H1 (cell line): ENCODE data around the gene LRRC27. TPM values are rescaled to one million over a fixed set of nuclear protein-coding genes. Genes with fewer than 3 reads are reported as not detected.

Source experiments
- CTCF ChIA-PET: fragments of 300-600 bp; sonication (Branson Sonifier 250); formaldehyde crosslinking; loops from one replicate; lab custom pipeline; 2021; ENCODE audit not compliant: partially characterized antibody; lab: Charles Lee
- POLR2A ChIA-PET: fragments of 300-600 bp; sonication (Branson Sonifier 250); formaldehyde crosslinking; loops from one replicate; lab custom pipeline; 2021; ENCODE audit warnings: inconsistent platforms; ENCODE audit not compliant: partially characterized antibody; lab: Charles Lee
- DNase-seq, 2 experiments: peaks; one replicate each; pipeline versions ENCODE4 v3.0.0 to v3.0.0-alpha.2; 2010 to 2022; ENCODE audit warnings: low spot score in 2 of 2, low read depth in 1 of 2, mixed read lengths in 1 of 2
- FAIRE-seq: peaks from 2 replicates; lab custom pipeline; 2011; peaks lifted over from hg19 to GRCh38; lab: Jason Lieb, UNC
- H2AFZ ChIP-seq: 2 replicates; pipeline ENCODE4 v1.8.1; 2012; ENCODE audit warnings: low read length, inconsistent platforms
- H2AK5ac ChIP-seq: 2 replicates; pipeline ENCODE4 v1.6.1; 2013; ENCODE audit warnings: low read depth, low read length
- H2BK120ac ChIP-seq: replicated peaks from 2 replicates; pipeline ENCODE3; 2013; ENCODE audit warnings: low read depth, low read length, inconsistent platforms
- H2BK12ac ChIP-seq: 2 replicates; pipeline ENCODE4 v1.6.1; 2013; ENCODE audit warnings: low read depth, low read length
- H2BK15ac ChIP-seq: 2 replicates; pipeline ENCODE4 v1.6.1; 2013; ENCODE audit warnings: low read length
- H2BK20ac ChIP-seq: 2 replicates; pipeline ENCODE4 v1.6.1; 2013; ENCODE audit warnings: low read length
- H2BK5ac ChIP-seq: 2 replicates; pipeline ENCODE4 v1.6.1; 2013; ENCODE audit warnings: low read depth, low read length
- H3K14ac ChIP-seq: 2 replicates; pipeline ENCODE4 v1.6.1; 2013; ENCODE audit warnings: inconsistent platforms; ENCODE audit not compliant: insufficient read length
- H3K18ac ChIP-seq: 2 replicates; pipeline ENCODE4 v1.6.1; 2013; ENCODE audit warnings: low read length; ENCODE audit errors: extremely low read depth
- H3K23ac ChIP-seq: 2 replicates; pipeline ENCODE4 v1.6.1; 2013; ENCODE audit warnings: inconsistent platforms; ENCODE audit not compliant: insufficient read length
- H3K23me2 ChIP-seq: 2 replicates; pipeline ENCODE4 v1.6.1; 2013; ENCODE audit warnings: low read depth, low read length
- H3K27ac ChIP-seq: 2 replicates; pipeline ENCODE4 v1.6.1; 2011; ENCODE audit warnings: low read depth, low read length, inconsistent platforms
- H3K27me3 ChIP-seq, 4 experiments: replicated peaks in 1 of 4; 1 replicate in 1 of 4; 2 replicates in 3 of 4; pipeline versions ENCODE4 v1.6.1 to v1.8.1; 2011 to 2013; ENCODE audit warnings: low read length in 3 of 4, mild to moderate bottlenecking in 3 of 4, inconsistent platforms in 2 of 4, mixed read lengths in 2 of 4, moderate library complexity in 1 of 4; ENCODE audit not compliant: control insufficient read depth in 3 of 4, insufficient read depth in 3 of 4; ENCODE audit errors: extremely low read depth in 1 of 4
- H3K36me3 ChIP-seq, 4 experiments: 2 replicates each; pipeline versions ENCODE4 v1.6.1 to v1.8.1; 2011 to 2013; ENCODE audit warnings: mild to moderate bottlenecking in 4 of 4, low read length in 3 of 4, moderate library complexity in 2 of 4, control low read depth in 1 of 4, inconsistent platforms in 1 of 4; ENCODE audit not compliant: insufficient read depth in 4 of 4, control insufficient read depth in 2 of 4
- H3K4ac ChIP-seq: replicated peaks from 2 replicates; pipeline ENCODE3; 2013; ENCODE audit warnings: low read length, low read depth, mixed read lengths, inconsistent platforms; ENCODE audit not compliant: insufficient read length
- H3K4me1 ChIP-seq, 4 experiments: replicated peaks in 1 of 4; 1 replicate in 1 of 4; 2 replicates in 3 of 4; pipeline versions ENCODE4 v1.6.1 to v1.8.1; 2011 to 2013; ENCODE audit warnings: low read length in 3 of 4, inconsistent platforms in 2 of 4, mixed read lengths in 1 of 4; ENCODE audit not compliant: insufficient read depth in 4 of 4, control insufficient read depth in 3 of 4
- H3K4me2 ChIP-seq, 2 experiments: 2 replicates each; pipeline versions ENCODE4 v1.6.1 to v1.8.1; 2011 to 2013; ENCODE audit warnings: low read depth in 2 of 2, low read length in 2 of 2, control low read depth in 1 of 2, inconsistent platforms in 1 of 2, mild to moderate bottlenecking in 1 of 2; ENCODE audit not compliant: insufficient read depth in 1 of 2
- H3K4me3 ChIP-seq, 4 experiments: fragments of 200-600, 300-600 bp in 1 of 4; sonication (generic), shearing (Covaris generic), sonication (Bioruptor Twin) in 1 of 4; 2 replicates each; pipeline versions ENCODE4 v1.5.1 to v1.8.1; 2011 to 2016; ENCODE audit warnings: low read length in 4 of 4, low read depth in 3 of 4, control low read depth in 2 of 4, inconsistent platforms in 2 of 4, mild to moderate bottlenecking in 2 of 4, mixed read lengths in 1 of 4, moderate library complexity in 1 of 4; ENCODE audit not compliant: insufficient read depth in 2 of 4; ENCODE audit errors: extremely low read depth in 1 of 4
- H3K56ac ChIP-seq: replicated peaks from 2 replicates; pipeline ENCODE3; 2013; ENCODE audit warnings: low read depth, mild to moderate bottlenecking, mixed read lengths, low read length, inconsistent platforms; ENCODE audit not compliant: insufficient read length
- H3K79me1 ChIP-seq: 2 replicates; pipeline ENCODE4 v1.6.1; 2013; ENCODE audit warnings: low read depth, low read length, control low read depth
- H3K79me2 ChIP-seq, 2 experiments: 2 replicates each; pipeline versions ENCODE4 v1.6.1 to v1.8.1; 2012 to 2013; ENCODE audit warnings: low read length in 2 of 2, mild to moderate bottlenecking in 2 of 2, inconsistent platforms in 1 of 2; ENCODE audit not compliant: insufficient read depth in 2 of 2, control insufficient read depth in 1 of 2
- H3K9ac ChIP-seq, 4 experiments: replicated peaks in 1 of 4; 1 replicate in 1 of 4; 2 replicates in 3 of 4; pipeline versions ENCODE4 v1.6.1 to v1.8.1; 2011 to 2013; ENCODE audit warnings: low read depth in 3 of 4, low read length in 3 of 4, control low read depth in 2 of 4, mild to moderate bottlenecking in 2 of 4, moderate library complexity in 2 of 4, inconsistent platforms in 1 of 4; ENCODE audit errors: extremely low read depth in 1 of 4
- H3K9me3 ChIP-seq, 2 experiments: 2 replicates each; pipeline versions ENCODE4 v1.6.1 to v1.8.1; 2012 to 2013; ENCODE audit warnings: mild to moderate bottlenecking in 2 of 2, moderate library complexity in 2 of 2, control low read depth in 1 of 2, inconsistent platforms in 1 of 2, low read depth in 1 of 2, low read length in 1 of 2, mixed read lengths in 1 of 2; ENCODE audit not compliant: insufficient read depth in 2 of 2
- H4K20me1 ChIP-seq, 2 experiments: replicated peaks in 1 of 2; 2 replicates each; pipeline versions ENCODE3 to v1.8.1; 2011 to 2013; ENCODE audit warnings: inconsistent platforms in 2 of 2, low read length in 2 of 2, mild to moderate bottlenecking in 1 of 2; ENCODE audit not compliant: insufficient read depth in 2 of 2, control insufficient read depth in 1 of 2
- H4K5ac ChIP-seq: 2 replicates; pipeline ENCODE4 v1.6.1; 2013; ENCODE audit warnings: low read length, low read depth, mixed read lengths, inconsistent platforms; ENCODE audit not compliant: insufficient read length
- H4K8ac ChIP-seq: 2 replicates; pipeline ENCODE4 v1.8.0; 2013; ENCODE audit warnings: mild to moderate bottlenecking, moderate library complexity, low read length, inconsistent platforms; ENCODE audit not compliant: insufficient read depth; ENCODE audit errors: extremely low read depth
- H4K91ac ChIP-seq: replicated peaks from 2 replicates; pipeline ENCODE3; 2013; ENCODE audit warnings: low read length, mixed read lengths, inconsistent platforms; ENCODE audit not compliant: insufficient read length
- CHD2 ChIP-seq: IDR thresholded peaks from 2 replicates; pipeline ENCODE4 v1.6.1; 2012; ENCODE audit warnings: low read length, improper control_type of control experiment
- FOSL1 ChIP-seq: IDR thresholded peaks from 2 replicates; pipeline ENCODE4 v1.6.1; 2011; ENCODE audit warnings: mild to moderate bottlenecking, low read depth, low read length, moderate library complexity; ENCODE audit not compliant: insufficient read depth
- GTF2F1 ChIP-seq: IDR thresholded peaks from 2 replicates; pipeline ENCODE4 v1.6.1; 2012; ENCODE audit warnings: low read depth, low read length, improper control_type of control experiment, borderline replicate concordance
- MAFK ChIP-seq: IDR thresholded peaks from 2 replicates; pipeline ENCODE4 v1.6.1; 2012; ENCODE audit warnings: low read depth, mild to moderate bottlenecking, improper control_type of control experiment, low read length
- RFX5 ChIP-seq: IDR thresholded peaks from 2 replicates; pipeline ENCODE4 v1.6.1; 2011; ENCODE audit warnings: low read depth, low read length, improper control_type of control experiment, borderline replicate concordance
- RXRA ChIP-seq: IDR thresholded peaks from 2 replicates; pipeline ENCODE4 v1.6.1; 2011; ENCODE audit warnings: low read depth, mild to moderate bottlenecking, low read length, moderate library complexity; ENCODE audit not compliant: insufficient read depth
- SAP30 ChIP-seq: fragments of 300-600 bp; sonication (generic); IDR thresholded peaks from 2 replicates; pipeline ENCODE4 v1.7.1; 2012; ENCODE audit warnings: low read length, moderate library complexity, mild to moderate bottlenecking, inconsistent platforms; ENCODE audit not compliant: insufficient read depth, insufficient replicate concordance
- SRF ChIP-seq: IDR thresholded peaks from 2 replicates; pipeline ENCODE4 v1.6.1; 2011; ENCODE audit warnings: mild to moderate bottlenecking, low read depth, low read length, moderate library complexity
- SUZ12 ChIP-seq: fragments of 200-600 bp; sonication (generic); IDR thresholded peaks from 2 replicates; pipeline ENCODE4 v1.6.1; 2012; ENCODE audit warnings: mild to moderate bottlenecking, inconsistent platforms, low read length, moderate library complexity, mixed read lengths
- TBP ChIP-seq: IDR thresholded peaks from 2 replicates; pipeline ENCODE4 v1.6.1; 2011; ENCODE audit warnings: low read depth, low read length, improper control_type of control experiment
- YY1 ChIP-seq: IDR thresholded peaks from 2 replicates; pipeline ENCODE4 v1.6.1; 2011; ENCODE audit warnings: low read depth, mild to moderate bottlenecking, low read length
- WGBS, 2 experiments: shearing (Covaris generic) in 1 of 2; methylation state at CpG; one replicate each; pipeline versions ENCODE4 v1.1.6 to v1.1.7; 2013 to 2015; ENCODE audit warnings: low lambda C conversion rate in 2 of 2, mixed read lengths in 2 of 2, inconsistent platforms in 1 of 2, low coverage in 1 of 2, missing lambda C conversion rate in 1 of 2; ENCODE audit not compliant: insufficient replicate concordance in 2 of 2, insufficient coverage in 1 of 2, insufficient read length in 1 of 2; ENCODE audit errors: extremely low coverage in 1 of 2, missing lambda C conversion rate in 1 of 2; 5-methylcytosine and 5-hydroxymethylcytosine counted together
- polyA plus RNA-seq, 7 experiments: library from polyadenylated mRNA; depleted of rRNA in 3 of 7; stranded (reverse) in 5 of 7; unstranded in 2 of 7; fragments of >200 nt in 5 of 7; fragments of 200-250 nt in 2 of 7; gene quantifications; 1 replicate in 5 of 7; 2 replicates in 1 of 7; 4 replicates in 1 of 7; pipeline versions ENCODE4 v1.2.1 to v1.2.3, GENCODE V29; 2011 to 2013; ENCODE audit warnings: missing spikeins in 2 of 7, mixed read lengths in 2 of 7
- total RNA-seq: library from RNA; stranded (reverse); fragmentation: NEBNext Ultra II Directional; extraction: Animal tissue kit (Norgen Biotek cat#: 25700); gene quantifications from 2 replicates; pipeline ENCODE4 v1.2.1, GENCODE V29; 2021

Gene LRRC27
- total and polyA plus RNA-seq, 2 of the 8 experiments (the other 6 are each of a cell fraction or from before 2014, with no cell fraction given), result 1.2 to 3.8 TPM

DNA sequence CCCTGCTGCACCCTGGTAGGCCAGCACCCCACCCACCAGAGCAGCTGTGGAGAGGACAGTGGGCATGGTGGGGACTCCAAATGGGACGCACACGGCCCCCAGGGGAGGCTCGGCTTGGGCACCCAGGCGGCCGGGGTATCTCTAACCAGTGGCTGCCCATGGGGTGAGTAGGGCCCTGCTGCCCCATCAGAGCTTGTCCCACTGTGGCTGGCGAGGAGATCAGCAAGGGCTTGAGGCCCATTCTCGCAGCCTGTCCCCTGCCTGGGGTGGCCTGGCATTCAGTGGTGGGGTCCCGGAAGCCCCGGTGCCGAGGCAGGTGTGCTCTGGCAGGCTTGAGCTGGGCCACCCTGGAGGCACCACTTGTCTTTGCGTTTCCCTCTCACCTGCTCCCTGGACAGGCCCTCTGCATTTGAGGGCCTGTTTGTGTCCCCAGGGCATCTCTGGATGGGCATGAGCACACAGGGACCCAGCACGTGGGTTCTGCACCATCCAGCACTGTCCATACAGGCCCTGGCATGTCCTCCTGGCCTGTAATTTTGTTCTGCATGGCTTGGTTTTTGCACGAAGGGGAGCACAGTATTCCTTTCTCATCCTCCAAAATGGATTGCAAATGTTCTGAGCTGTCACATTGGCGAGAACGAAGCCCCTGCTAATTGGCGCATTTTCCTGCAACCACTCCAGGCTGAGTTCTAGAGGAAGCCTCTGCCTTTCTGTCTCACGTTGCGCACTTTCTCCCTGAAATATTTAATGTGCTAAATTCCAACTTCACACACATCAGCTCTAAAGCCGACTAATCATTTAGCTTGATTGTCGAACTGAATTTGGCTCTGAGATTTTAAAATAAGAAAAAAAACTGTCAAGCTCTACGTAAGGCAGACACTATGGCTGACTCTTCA lies 92.2 kb downstream of the LRRC27 start:
- CTCF ChIA-PET, result interaction anchor here (0.7 to 1.5 kb wide), 9 partner anchors 9 to 35 kb away, joined by 3 to 4 read pairs (median 3); partner anchors contain the start of gene PWWP2B
- Histone ChIP-seq H3K36me3 (no peaks in the 10 kb centered on the region; a peak in 1 of 8 replicates), H2BK15ac (0 out of 2 replicates have a peak overlapping the region, but pooled peaks have one; percentile 53), H3K27me3 (no peaks in the 10 kb centered on the region), H2BK20ac (no peak overlapping the region), H3K79me2 (no peaks in the 10 kb centered on the region), H2AFZ (no peak overlapping the region), H3K14ac (no peak overlapping the region), H2BK12ac (0 out of 2 replicates have a peak overlapping the region, but pooled peaks have one; percentile 97), H3K4me1 (peaks cover 0 to 21% (median 11%) of the 10 kb centered on the region in 4 experiments; a peak in 6 of 7 replicates), H3K27ac (no peak overlapping the region), H2BK5ac (peak overlapping the region; percentile 5), H3K4ac (no peak overlapping the region), H3K79me1 (no peaks in the 10 kb centered on the region), H3K4me3 (no peak overlapping the region), H2AK5ac (no peak overlapping the region), H3K9ac (no peak overlapping the region), H4K91ac (peak overlapping the region; percentile 25), H4K8ac (no peak overlapping the region), H3K23me2 (peaks cover 11% of the 10 kb centered on the region; the same call in 1 of the 2 replicates), H3K4me2 (no peak overlapping the region), H3K9me3 (peaks cover 0 to 5% of the 10 kb centered on the region in 2 experiments; a peak in 1 of 4 replicates), H3K56ac (no peak overlapping the region), H3K18ac (0 out of 2 replicates have a peak overlapping the region, but pooled peaks have one; percentile 4), H2BK120ac (no peak overlapping the region), H3K23ac (no peak overlapping the region), H4K5ac (no peak overlapping the region), H4K20me1 (peaks cover 0 to 14% of the 10 kb centered on the region in 2 experiments)
- 88% methylated on average over 21 of the region's 21 CpGs; no CpG with 5 or more reads in 1 of the 2 experiments for WGBS, 2 experiments
- POLR2A ChIA-PET, result interaction anchor here (1.2 to 1.8 kb wide), 3 partner anchors 10 to 19 kb away, joined by 3 to 10 read pairs (median 4); no protein-coding TSS in a partner anchor
- no peak for DNase-seq
- no peak for FAIRE-seq
- TF ChIP-seq MAFK (no peak), TBP (no peak), CHD2 (no peak), GTF2F1 (no peak), FOSL1 (no peak), SUZ12 (no peak), SAP30 (no peak), YY1 (no peak), RXRA (no peak), RFX5 (no peak), SRF (no peak)
